IMR-90 (cell line): ENCODE results near the gene QSER1. TPM values are rescaled to one million over a fixed set of nuclear protein-coding genes. Genes with fewer than 3 reads are reported as not detected.

Experiments used
- ATAC-seq: fragments of 200-7000 bp; cut with Tn5 transposase; 2 replicates; pipeline ENCODE4 v1.9.1; 2020; ENCODE audit warnings: low read depth, mild to moderate bottlenecking, moderate library complexity
- BruUV-seq: library from RNA; stranded (reverse); fragments of 400-500 nt; replicated peaks from 2 replicates; lab custom pipeline; 2021; lab: Mats Ljungman, UMichigan
- CTCF ChIA-PET: fragments of 300-600 bp; formaldehyde crosslinking; extraction: SDS; loops from one replicate; lab custom pipeline; 2021; ENCODE audit warnings: antibody characterized with exemption; lab: Yijun Ruan, JAX
- POLR2A ChIA-PET: fragments of 300-600 bp; sonication (Branson Sonifier 250); formaldehyde crosslinking; loops from one replicate; lab custom pipeline; 2022; ENCODE audit warnings: antibody characterized with exemption; ENCODE audit not compliant: unreplicated experiment; lab: Charles Lee
- DNase-seq: peaks from one replicate; pipeline ENCODE4 v3.0.0; 2013
- H2AFZ ChIP-seq: replicated peaks from 2 replicates; pipeline ENCODE3; 2013; ENCODE audit warnings: low read length, mild to moderate bottlenecking; ENCODE audit not compliant: poor library complexity
- H2AK5ac ChIP-seq: 2 replicates; pipeline ENCODE4 v1.6.1; 2013; ENCODE audit warnings: low read depth, low read length, inconsistent platforms
- H2AK9ac ChIP-seq: replicated peaks from 2 replicates; pipeline ENCODE3; 2013; ENCODE audit warnings: mild to moderate bottlenecking, low read depth, low read length, moderate library complexity; ENCODE audit not compliant: poor library complexity
- H2BK120ac ChIP-seq: 2 replicates; pipeline ENCODE4 v1.6.1; 2013; ENCODE audit warnings: low read depth, low read length, inconsistent platforms
- H2BK15ac ChIP-seq: 3 replicates; pipeline ENCODE4 v1.6.1; 2013; ENCODE audit warnings: low read depth, low read length, inconsistent platforms
- H2BK20ac ChIP-seq: 2 replicates; pipeline ENCODE4 v1.6.1; 2013; ENCODE audit warnings: low read depth, mild to moderate bottlenecking, inconsistent platforms, low read length, moderate library complexity
- H2BK5ac ChIP-seq: 2 replicates; pipeline ENCODE4 v1.6.1; 2013; ENCODE audit warnings: mild to moderate bottlenecking, low read depth, low read length, inconsistent platforms; ENCODE audit not compliant: poor library complexity, severe bottlenecking
- H3K14ac ChIP-seq: replicated peaks from 2 replicates; pipeline ENCODE4 v1.6.1; 2013; ENCODE audit warnings: low read depth, low read length, inconsistent platforms
- H3K18ac ChIP-seq: 2 replicates; pipeline ENCODE4 v1.6.1; 2013; ENCODE audit warnings: low read depth, low read length, control low read depth
- H3K23ac ChIP-seq: 2 replicates; pipeline ENCODE4 v1.6.1; 2013; ENCODE audit warnings: low read depth, low read length, inconsistent platforms
- H3K27ac ChIP-seq: 2 replicates; pipeline ENCODE4 v1.5.1; 2013; ENCODE audit warnings: mild to moderate bottlenecking, control low read depth, low read length; ENCODE audit not compliant: insufficient read depth
- H3K27me3 ChIP-seq: 2 replicates; pipeline ENCODE4 v1.6.1; 2013; ENCODE audit warnings: low read length; ENCODE audit not compliant: control insufficient read depth, insufficient read depth
- H3K36me3 ChIP-seq: 2 replicates; pipeline ENCODE4 v1.6.1; 2013; ENCODE audit warnings: low read length, mixed read lengths; ENCODE audit not compliant: control insufficient read depth, insufficient read depth
- H3K4ac ChIP-seq: 2 replicates; pipeline ENCODE4 v1.6.1; 2013; ENCODE audit warnings: low read depth, low read length, inconsistent platforms
- H3K4me1 ChIP-seq: 2 replicates; pipeline ENCODE4 v1.6.1; 2013; ENCODE audit warnings: low read length, mixed read lengths; ENCODE audit not compliant: control insufficient read depth, insufficient read depth
- H3K4me2 ChIP-seq: 2 replicates; pipeline ENCODE4 v1.6.1; 2013; ENCODE audit warnings: low read depth, mild to moderate bottlenecking, control low read depth, low read length, moderate library complexity
- H3K4me3 ChIP-seq: 2 replicates; pipeline ENCODE4 v1.5.1; 2013; ENCODE audit warnings: low read depth, mild to moderate bottlenecking, control low read depth, low read length, moderate library complexity; ENCODE audit not compliant: insufficient read depth
- H3K56ac ChIP-seq: 2 replicates; pipeline ENCODE4 v1.6.1; 2013; ENCODE audit warnings: low read length, inconsistent platforms; ENCODE audit not compliant: insufficient read depth; ENCODE audit errors: extremely low read depth
- H3K79me1 ChIP-seq, 2 experiments: 2 replicates each; pipeline ENCODE4 v1.6.1; 2013; ENCODE audit warnings: low read length in 2 of 2, inconsistent platforms in 1 of 2, low read depth in 1 of 2
- H3K9ac ChIP-seq: 2 replicates; pipeline ENCODE4 v1.6.1; 2013; ENCODE audit warnings: low read depth, low read length, control low read depth
- H3K9me1 ChIP-seq: 2 replicates; pipeline ENCODE4 v1.6.1; 2013; ENCODE audit warnings: low read length, inconsistent platforms; ENCODE audit not compliant: insufficient read depth
- H3K9me3 ChIP-seq: 2 replicates; pipeline ENCODE4 v1.6.1; 2013; ENCODE audit warnings: low read length; ENCODE audit not compliant: control insufficient read depth, insufficient read depth
- H4K20me1 ChIP-seq: 2 replicates; pipeline ENCODE4 v1.6.1; 2013; ENCODE audit warnings: low read length, inconsistent platforms; ENCODE audit not compliant: insufficient read depth
- H4K5ac ChIP-seq: 2 replicates; pipeline ENCODE4 v1.6.1; 2013; ENCODE audit warnings: mild to moderate bottlenecking, low read depth, low read length, control low read depth
- H4K8ac ChIP-seq, 2 experiments: 2 replicates each; pipeline ENCODE4 v1.6.1; 2013; ENCODE audit warnings: low read depth in 2 of 2, low read length in 2 of 2, control low read depth in 1 of 2, inconsistent platforms in 1 of 2
- H4K91ac ChIP-seq: 2 replicates; pipeline ENCODE4 v1.6.1; 2013; ENCODE audit warnings: low read depth, low read length, inconsistent platforms; ENCODE audit not compliant: insufficient read depth
- BHLHE40 ChIP-seq: fragments of 150-350 bp; IDR thresholded peaks from 2 replicates; pipeline ENCODE4 v1.6.1; 2016; ENCODE audit warnings: mild to moderate bottlenecking, low read depth, low read length
- CEBPB ChIP-seq: IDR thresholded peaks from 2 replicates; pipeline ENCODE4 v1.6.1; 2012; ENCODE audit warnings: low read depth, low read length, improper control_type of control experiment
- CHD1 ChIP-seq: IDR thresholded peaks from 2 replicates; pipeline ENCODE4 v1.6.1; 2012; ENCODE audit warnings: low read depth, low read length, improper control_type of control experiment
- CTCF ChIP-seq: conservative IDR thresholded peaks from 2 replicates; pipeline ENCODE4 v1.5.1; 2012; ENCODE audit warnings: mild to moderate bottlenecking, low read depth, low read length, improper control_type of control experiment
- ELK1 ChIP-seq: fragments of 150-350 bp; IDR thresholded peaks from 2 replicates; pipeline ENCODE4 v1.6.1; 2016; ENCODE audit warnings: low read depth, mild to moderate bottlenecking, low read length, moderate library complexity, borderline replicate concordance
- FOS ChIP-seq: fragments of 150-350 bp; IDR thresholded peaks from 2 replicates; pipeline ENCODE4 v1.6.1; 2016; ENCODE audit warnings: low read depth, low read length
- MAFK ChIP-seq: IDR thresholded peaks from 2 replicates; pipeline ENCODE4 v1.6.1; 2012; ENCODE audit warnings: low read depth, low read length, improper control_type of control experiment
- MAZ ChIP-seq: IDR thresholded peaks from 2 replicates; pipeline ENCODE4 v1.6.1; 2012; ENCODE audit warnings: low read depth, mild to moderate bottlenecking, low read length, improper control_type of control experiment, moderate library complexity, borderline replicate concordance
- MXI1 ChIP-seq: IDR thresholded peaks from 2 replicates; pipeline ENCODE4 v1.6.1; 2012; ENCODE audit warnings: low read depth, mild to moderate bottlenecking, low read length, moderate library complexity, borderline replicate concordance
- NFE2L2 ChIP-seq: fragments of 150-350 bp; IDR thresholded peaks from 2 replicates; pipeline ENCODE4 v1.6.1; 2016; ENCODE audit warnings: low read depth, mild to moderate bottlenecking, low read length
- POLR2A ChIP-seq: IDR thresholded peaks from 2 replicates; pipeline ENCODE4 v1.6.1; 2012; ENCODE audit warnings: mild to moderate bottlenecking, low read depth, low read length
- RAD21 ChIP-seq: IDR thresholded peaks from 2 replicates; pipeline ENCODE4 v1.6.1; 2012; ENCODE audit warnings: low read length, improper control_type of control experiment
- RCOR1 ChIP-seq: IDR thresholded peaks from 2 replicates; pipeline ENCODE4 v1.6.1; 2012; ENCODE audit warnings: mild to moderate bottlenecking, low read length, improper control_type of control experiment; ENCODE audit not compliant: insufficient replicate concordance
- RFX5 ChIP-seq: IDR thresholded peaks from 2 replicates; pipeline ENCODE4 v1.8.0; 2012; ENCODE audit warnings: low read depth, mild to moderate bottlenecking, low read length, moderate library complexity
- SMC3 ChIP-seq: fragments of 150-350 bp; IDR thresholded peaks from 2 replicates; pipeline ENCODE4 v1.6.1; 2016; ENCODE audit warnings: low read depth, mild to moderate bottlenecking, antibody characterized with exemption, low read length, moderate library complexity
- USF2 ChIP-seq: fragments of 150-350 bp; IDR thresholded peaks from 2 replicates; pipeline ENCODE4 v1.6.1; 2017; ENCODE audit warnings: mild to moderate bottlenecking, antibody characterized with exemption, low read length, low read depth
- WGBS, 2 experiments: methylation state at CpG; one replicate each; pipeline versions ENCODE4 v1.1.5 to v1.1.7; 2013; ENCODE audit warnings: missing lambda C conversion rate in 2 of 2; ENCODE audit not compliant: insufficient read length in 1 of 2; ENCODE audit errors: extremely low coverage in 2 of 2; 5-methylcytosine and 5-hydroxymethylcytosine counted together
- dilution Hi-C: fragments of 300-500 bp; cut with HindIII; formaldehyde crosslinking; loops from one replicate; pipeline ENCODE4 v1.14.3; 2018; ENCODE audit warnings: low sequenced_read_pairs; ENCODE audit not compliant: unreplicated experiment
- in situ Hi-C: fragments of 300-500 bp; cut with MboI; formaldehyde crosslinking; loops from 3 replicates; pipeline ENCODE4 v1.14.3; 2019; ENCODE audit warnings: low sequenced_read_pairs, inconsistent platforms, mixed read lengths
- intact Hi-C: fragments of 100-400 bp; cut with micrococcal nuclease; formaldehyde crosslinking; loops from 2 replicates; pipeline ENCODE4 v1.10.0; 2022
- polyA plus RNA-seq, 3 experiments: library from polyadenylated mRNA; depleted of rRNA; stranded (reverse); fragments of >200 nt; gene quantifications; 2 replicates each; pipeline ENCODE4 v1.2.3, GENCODE V29; 2012; ENCODE audit warnings: low replicate concordance in 1 of 3
- total RNA-seq: library from RNA; depleted of rRNA; stranded (reverse); fragments of >200 nt; gene quantifications from 2 replicates; pipeline ENCODE4 v1.2.3, GENCODE V29; 2012

The QSER1 gene
- total and polyA plus RNA-seq, 2 of the 4 experiments (the other 2 are of a cell fraction), result 5.9 to 15.6 TPM

- Histone ChIP-seq H3K27me3 (no peaks in the 10 kb centered on the region), H2BK15ac (no peak overlapping the region), H4K5ac (no peak overlapping the region), H4K20me1 (peaks cover 3% of the 10 kb centered on the region; the same call in 1 of the 2 replicates), H2BK120ac (no peak overlapping the region), H3K4me3 (no peak overlapping the region), H4K91ac (no peak overlapping the region), H3K4me2 (no peak overlapping the region), H3K4me1 (no peaks in the 10 kb centered on the region), H3K14ac (no peak overlapping the region), H3K56ac (no peak overlapping the region), H2AFZ (no peak overlapping the region), H3K18ac (no peak overlapping the region), H2BK5ac (no peak overlapping the region), H3K27ac (no peak overlapping the region), H3K4ac (no peak overlapping the region), H3K79me1 (peaks cover 30 to 47% of the 10 kb centered on the region in 2 experiments), H3K23ac (no peak overlapping the region), H2AK9ac (no peak overlapping the region), H2AK5ac (no peak overlapping the region), H3K9me1 (peaks cover 6% of the 10 kb centered on the region; the same call in 1 of the 2 replicates), H4K8ac (no peak overlapping the region), H3K9ac (no peak overlapping the region), H2BK20ac (no peak overlapping the region), H3K36me3 (no peaks in the 10 kb centered on the region), H3K9me3 (no peaks in the 10 kb centered on the region)
- DNase-seq, result no peak
- ATAC-seq, result no peak
- POLR2A ChIA-PET, result no interaction called here
- TF ChIP-seq BHLHE40 (no peak), RCOR1 (no peak), RFX5 (no peak), CTCF (no peak), ELK1 (no peak), FOS (no peak), MAFK (no peak), MAZ (no peak), MXI1 (no peak), NFE2L2 (no peak), POLR2A (no peak), SMC3 (no peak), CEBPB (no peak), CHD1 (no peak), RAD21 (no peak), USF2 (no peak)
- CTCF ChIA-PET, result no interaction called here
- dilution Hi-C loops (no loop called here), intact Hi-C loops (no loop called here), in situ Hi-C loops (no loop called here)
- no TSS peak for BruUV-seq
- no CpG with 5 or more reads among the region's 4 CpGs for WGBS, 2 experiments
Measured at GRCh38 chr11:32919338-32919737, 26.7 kb downstream of the QSER1 start.
